NCI-H1417 (cell line): ENCODE results near the gene CADM1.

Experiments used
- DNase-seq, 3 experiments: peaks; one replicate each; lab custom pipeline; 2025; lab: John Stamatoyannopoulos, UW

Gene CADM1

GRCh38 chr11:115249061-115249578, 255.1 kb downstream of the CADM1 start:
- no peak for DNase-seq

GRCh38 chr11:115247953-115248352, 256.3 kb downstream of the CADM1 start:
- no peak for DNase-seq

GRCh38 chr11:115247361-115247760, 256.9 kb downstream of the CADM1 start:
- DNase-seq, result peak in 1 of 3 experiments; percentile 68

- DNase-seq, result no peak
Measured at GRCh38 chr11:115244758-115245157, 259.5 kb downstream of the CADM1 start.

GRCh38 chr11:115244296-115244695, 259.9 kb downstream of the CADM1 start:
- no peak for DNase-seq

- DNase-seq, result no peak
Measured at GRCh38 chr11:115242982-115243381, 261.2 kb downstream of the CADM1 start.

GRCh38 chr11:115241899-115242298, 262.3 kb downstream of the CADM1 start:
- DNase-seq, result peak in 2 of 3 experiments; percentile 35 to 86

GRCh38 chr11:115238791-115239190, 265.4 kb downstream of the CADM1 start:
- DNase-seq, result peak in 1 of 3 experiments; percentile 36

GRCh38 chr11:115238086-115238485, 266.1 kb downstream of the CADM1 start:
- no peak for DNase-seq

- DNase-seq, result no peak
Measured at GRCh38 chr11:115237578-115237977, 266.6 kb downstream of the CADM1 start.

- DNase-seq, result no peak
Measured at GRCh38 chr11:115234794-115235193, 269.4 kb downstream of the CADM1 start.

GRCh38 chr11:115226556-115226955, 277.7 kb downstream of the CADM1 start:
- no peak for DNase-seq

GRCh38 chr11:115224551-115224950, 279.7 kb downstream of the CADM1 start:
- DNase-seq, result no peak

GRCh38 chr11:115222863-115223530, 281.2 kb downstream of the CADM1 start:
- DNase-seq, result peak in 1 of 3 experiments; percentile 40

GRCh38 chr11:115222218-115222862, 281.9 kb downstream of the CADM1 start:
- DNase-seq, result peak; percentile 10 to 91 (median 68)

GRCh38 chr11:115221461-115222069, 282.6 kb downstream of the CADM1 start:
- DNase-seq, result no peak

- DNase-seq, result peak in 1 of 3 experiments; percentile 42
Measured at GRCh38 chr11:115220911-115221310, 283.3 kb downstream of the CADM1 start.

- peak in 1 of 3 experiments; percentile 44 for DNase-seq
Measured at GRCh38 chr11:115220423-115220822, 283.8 kb downstream of the CADM1 start.

GRCh38 chr11:115219376-115219775, 284.8 kb downstream of the CADM1 start:
- no peak for DNase-seq

GRCh38 chr11:115217726-115218311, 286.4 kb downstream of the CADM1 start:
- peak in 1 of 3 experiments; percentile 47 for DNase-seq

GRCh38 chr11:115215694-115216617, 288.3 kb downstream of the CADM1 start:
- DNase-seq, result peak in 1 of 3 experiments; percentile 37
